Neuronal stem cell (in vitro differentiated cells): ENCODE measurements around the gene SYNE1.

ENCODE experiments used
- DNase-seq: peaks from one replicate; pipeline ENCODE4 v3.0.0-alpha.2; 2013; ENCODE audit warnings: low spot score
- H2AFZ ChIP-seq: one replicate; pipeline ENCODE4 v1.6.1; 2013; ENCODE audit warnings: mild to moderate bottlenecking, low read length, inconsistent platforms
- H2AK5ac ChIP-seq: 2 replicates; pipeline ENCODE4 v1.6.1; 2013; ENCODE audit warnings: low read depth, mild to moderate bottlenecking, inconsistent platforms, low read length, moderate library complexity, mixed read lengths
- H2BK120ac ChIP-seq: 2 replicates; pipeline ENCODE4 v1.6.1; 2013; ENCODE audit warnings: low read depth, mild to moderate bottlenecking, inconsistent platforms, low read length, moderate library complexity, mixed read lengths
- H2BK12ac ChIP-seq: one replicate; pipeline ENCODE4 v1.6.1; 2013; ENCODE audit warnings: low read length, inconsistent platforms
- H2BK15ac ChIP-seq: 2 replicates; pipeline ENCODE4 v1.6.1; 2013; ENCODE audit warnings: mild to moderate bottlenecking, low read length, inconsistent platforms, mixed read lengths
- H2BK5ac ChIP-seq: one replicate; pipeline ENCODE4 v1.6.1; 2013; ENCODE audit warnings: inconsistent platforms, mild to moderate bottlenecking, low read length, moderate library complexity
- H3K14ac ChIP-seq: one replicate; pipeline ENCODE4 v1.6.1; 2013; ENCODE audit warnings: low read length, inconsistent platforms
- H3K18ac ChIP-seq: 2 replicates; pipeline ENCODE4 v1.6.1; 2013; ENCODE audit warnings: low read length, inconsistent platforms
- H3K23ac ChIP-seq: 2 replicates; pipeline ENCODE4 v1.6.1; 2013; ENCODE audit warnings: low read depth, mild to moderate bottlenecking, mixed read lengths, low read length, inconsistent platforms; ENCODE audit not compliant: poor library complexity
- H3K27ac ChIP-seq: replicated peaks from 3 replicates; pipeline ENCODE4 v1.5.1; 2013; ENCODE audit warnings: low read length, inconsistent platforms
- H3K27me3 ChIP-seq, 3 experiments: 2 replicates each; pipeline ENCODE4 v1.6.1; 2013; ENCODE audit warnings: low read length in 3 of 3, mild to moderate bottlenecking in 2 of 3, inconsistent platforms in 1 of 3, low read depth in 1 of 3, mixed read lengths in 1 of 3, moderate library complexity in 1 of 3; ENCODE audit not compliant: control insufficient read depth in 3 of 3, insufficient read depth in 3 of 3
- H3K36me3 ChIP-seq, 2 donors: replicated peaks in 1 of 2; 2 replicates each; pipeline ENCODE4 v1.6.1; 2013; ENCODE audit warnings: low read length in 2 of 2; ENCODE audit not compliant: control insufficient read depth in 2 of 2, insufficient read depth in 2 of 2
- H3K4ac ChIP-seq: 2 replicates; pipeline ENCODE4 v1.6.1; 2013; ENCODE audit warnings: inconsistent platforms, mild to moderate bottlenecking, low read length, moderate library complexity
- H3K4me1 ChIP-seq, 2 donors: 1 replicate in 1 of 2; 2 replicates in 1 of 2; pipeline ENCODE4 v1.6.1; 2013; ENCODE audit warnings: low read length in 2 of 2, low read depth in 1 of 2; ENCODE audit not compliant: control insufficient read depth in 2 of 2, insufficient read depth in 1 of 2
- H3K4me2 ChIP-seq: one replicate; pipeline ENCODE4 v1.6.1; 2013; ENCODE audit warnings: mild to moderate bottlenecking, low read length, inconsistent platforms; ENCODE audit not compliant: insufficient read depth, poor library complexity, severe bottlenecking
- H3K4me3 ChIP-seq, 2 donors: 2 replicates each; pipeline ENCODE4 v1.5.1; 2013; ENCODE audit warnings: low read length in 2 of 2, mild to moderate bottlenecking in 2 of 2, inconsistent platforms in 1 of 2, moderate library complexity in 1 of 2
- H3K79me1 ChIP-seq: one replicate; pipeline ENCODE4 v1.6.1; 2013; ENCODE audit warnings: low read depth, mild to moderate bottlenecking, inconsistent platforms, low read length, moderate library complexity
- H3K9ac ChIP-seq: one replicate; pipeline ENCODE4 v1.6.1; 2013; ENCODE audit warnings: mild to moderate bottlenecking, low read depth, low read length, inconsistent platforms; ENCODE audit not compliant: poor library complexity
- H3K9me3 ChIP-seq, 2 donors: replicated peaks in 1 of 2; 2 replicates each; pipeline versions ENCODE3 to v1.6.1; 2013; ENCODE audit warnings: low read length in 2 of 2, mild to moderate bottlenecking in 2 of 2, inconsistent platforms in 1 of 2, low read depth in 1 of 2, mixed read lengths in 1 of 2, moderate library complexity in 1 of 2; ENCODE audit not compliant: control insufficient read depth in 2 of 2, insufficient read depth in 1 of 2
- H4K8ac ChIP-seq: one replicate; pipeline ENCODE4 v1.6.1; 2013; ENCODE audit warnings: low read depth, mild to moderate bottlenecking, inconsistent platforms, low read length, moderate library complexity
- H4K91ac ChIP-seq: one replicate; pipeline ENCODE4 v1.6.1; 2013; ENCODE audit warnings: low read length, low read depth, mild to moderate bottlenecking, inconsistent platforms; ENCODE audit not compliant: poor library complexity
- WGBS, 2 donors: extraction: QIAGEN DNeasy Blood & Tissue Kit; methylation state at CpG; one replicate each; pipeline ENCODE4 v1.1.7; 2013; ENCODE audit warnings: missing lambda C conversion rate in 2 of 2, mixed read lengths in 1 of 2; ENCODE audit not compliant: insufficient read length in 2 of 2, insufficient replicate concordance in 1 of 2; ENCODE audit errors: extremely low coverage in 2 of 2; 5-methylcytosine and 5-hydroxymethylcytosine counted together

The SYNE1 gene

GRCh38 chr6:152295920-152296319 lies 341.2 kb downstream of the SYNE1 start:
- H3K4me3 ChIP-seq, result no peak overlapping the region
- no peak overlapping the region for H2BK15ac ChIP-seq
- H3K27me3 ChIP-seq, result no peaks in the 10 kb centered on the region
- no peak overlapping the region for H2BK12ac ChIP-seq
- DNase-seq, result no peak
- no peak overlapping the region for H2BK5ac ChIP-seq
- H3K79me1 ChIP-seq, result no peaks in the 10 kb centered on the region
- no peak overlapping the region for H4K91ac ChIP-seq
- H2AFZ ChIP-seq, result no peak overlapping the region
- no peaks in the 10 kb centered on the region for H3K9me3 ChIP-seq
- H3K14ac ChIP-seq, result no peak overlapping the region
- no CpG with 5 or more reads among the region's 6 CpGs for WGBS, 2 donors
- H3K36me3 ChIP-seq, result peaks cover 0 to 4% of the 10 kb centered on the region in 2 donors
- no peak overlapping the region for H3K27ac ChIP-seq
- no peak overlapping the region for H3K4ac ChIP-seq
- H2AK5ac ChIP-seq, result no peak overlapping the region
- no peak overlapping the region for H3K18ac ChIP-seq
- H3K23ac ChIP-seq, result no peak overlapping the region
- H3K4me1 ChIP-seq, result peaks cover under 1 to 2% of the 10 kb centered on the region in 2 donors
- no peak overlapping the region for H4K8ac ChIP-seq
- no peak overlapping the region for H3K9ac ChIP-seq
- H2BK120ac ChIP-seq, result no peak overlapping the region
- no peak overlapping the region for H3K4me2 ChIP-seq

GRCh38 chr6:152295346-152295745 lies 341.8 kb downstream of the SYNE1 start:
- H2BK120ac ChIP-seq, result no peak overlapping the region
- no peak for DNase-seq
- H2AK5ac ChIP-seq, result no peak overlapping the region
- no peaks in the 10 kb centered on the region for H3K79me1 ChIP-seq
- H2BK5ac ChIP-seq, result no peak overlapping the region
- H4K91ac ChIP-seq, result no peak overlapping the region
- no peak overlapping the region for H3K4me3 ChIP-seq
- no peak overlapping the region for H3K4me2 ChIP-seq
- H2BK15ac ChIP-seq, result no peak overlapping the region
- H4K8ac ChIP-seq, result no peak overlapping the region
- no peak overlapping the region for H3K9ac ChIP-seq
- H2AFZ ChIP-seq, result no peak overlapping the region
- no peak overlapping the region for H3K18ac ChIP-seq
- H3K14ac ChIP-seq, result no peak overlapping the region
- H3K36me3 ChIP-seq, result peaks cover 0 to 4% of the 10 kb centered on the region in 2 donors
- no peaks in the 10 kb centered on the region for H3K9me3 ChIP-seq
- peaks cover 0 to 2% of the 10 kb centered on the region in 2 donors for H3K4me1 ChIP-seq
- no CpG with 5 or more reads among the region's 3 CpGs for WGBS, 2 donors
- H3K27me3 ChIP-seq, result no peaks in the 10 kb centered on the region
- H3K27ac ChIP-seq, result no peak overlapping the region
- no peak overlapping the region for H3K4ac ChIP-seq
- H3K23ac ChIP-seq, result no peak overlapping the region
- H2BK12ac ChIP-seq, result no peak overlapping the region

DNA sequence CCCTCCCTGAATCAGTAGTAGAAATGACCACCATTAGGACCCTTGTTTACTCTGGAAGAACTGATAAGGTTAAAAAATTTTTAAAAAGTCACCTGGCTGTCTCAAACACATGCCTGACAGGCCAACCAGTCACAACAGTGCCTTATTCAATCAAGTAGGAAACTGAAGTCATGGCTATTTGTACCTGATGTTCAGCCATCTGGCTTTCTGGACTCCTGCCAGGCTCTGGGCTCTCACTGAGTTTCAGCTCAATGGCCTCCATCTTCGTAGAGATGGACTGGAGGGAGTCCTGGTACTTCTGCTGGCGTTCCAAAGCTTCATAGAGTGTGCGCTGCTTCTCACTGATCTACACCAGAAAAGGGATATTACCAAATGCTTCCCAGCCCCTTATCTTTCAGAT lies 343.8 kb downstream of the SYNE1 start:
- no peak for DNase-seq
- H3K27ac ChIP-seq, result no peak overlapping the region
- H3K79me1 ChIP-seq, result no peaks in the 10 kb centered on the region
- no peaks in the 10 kb centered on the region for H3K27me3 ChIP-seq
- peaks cover 0 to 2% of the 10 kb centered on the region in 2 donors for H3K4me1 ChIP-seq
- no peak overlapping the region for H2BK120ac ChIP-seq
- H3K4me2 ChIP-seq, result no peak overlapping the region
- H3K36me3 ChIP-seq, result peaks cover 0 to 4% of the 10 kb centered on the region in 2 donors
- H3K4ac ChIP-seq, result no peak overlapping the region
- H2BK12ac ChIP-seq, result no peak overlapping the region
- no peaks in the 10 kb centered on the region for H3K9me3 ChIP-seq
- H2BK15ac ChIP-seq, result no peak overlapping the region
- no peak overlapping the region for H2BK5ac ChIP-seq
- no peak overlapping the region for H3K9ac ChIP-seq
- no peak overlapping the region for H3K14ac ChIP-seq
- WGBS, 2 donors, result no CpG with 5 or more reads among the region's 3 CpGs
- H4K8ac ChIP-seq, result no peak overlapping the region
- no peak overlapping the region for H3K18ac ChIP-seq
- no peak overlapping the region for H2AFZ ChIP-seq
- no peak overlapping the region for H3K23ac ChIP-seq
- H4K91ac ChIP-seq, result no peak overlapping the region
- H2AK5ac ChIP-seq, result no peak overlapping the region
- no peak overlapping the region for H3K4me3 ChIP-seq

GRCh38 chr6:152292555-152292954 lies 344.6 kb downstream of the SYNE1 start:
- Histone ChIP-seq H3K27me3 (no peaks in the 10 kb centered on the region), H3K4ac (no peak overlapping the region), H3K4me1 (peaks cover 0 to 2% of the 10 kb centered on the region in 2 donors), H2BK15ac (no peak overlapping the region), H2BK120ac (no peak overlapping the region), H2AK5ac (no peak overlapping the region), H4K91ac (no peak overlapping the region), H3K27ac (no peak overlapping the region), H3K9ac (no peak overlapping the region), H3K79me1 (no peaks in the 10 kb centered on the region), H3K18ac (no peak overlapping the region), H3K4me2 (no peak overlapping the region), H2BK5ac (no peak overlapping the region), H3K4me3 (no peak overlapping the region), H4K8ac (no peak overlapping the region), H3K23ac (no peak overlapping the region), H3K14ac (no peak overlapping the region), H2AFZ (no peak overlapping the region), H3K36me3 (peaks cover 0 to 4% of the 10 kb centered on the region in 2 donors), H2BK12ac (no peak overlapping the region), H3K9me3 (no peaks in the 10 kb centered on the region)
- WGBS, 2 donors, result no CpG with 5 or more reads among the region's 3 CpGs
- DNase-seq, result no peak
